SK-N-DZ (cell line): ENCODE measurements around the gene CRABP2. TPM values are rescaled to one million over a fixed set of nuclear protein-coding genes. Genes with fewer than 3 reads are reported as not detected.

ENCODE experiments used
- DNase-seq: peaks from one replicate; pipeline ENCODE4 v3.0.0-alpha.2; 2015; ENCODE audit warnings: low spot score
- polyA plus RNA-seq, 2 experiments: library from polyadenylated mRNA; depleted of rRNA; stranded (reverse); fragments of >200 nt; gene quantifications; 2 replicates each; pipeline ENCODE4 v1.2.3, GENCODE V29; 2014

Gene CRABP2
- polyA plus RNA-seq (2014; cell fraction: cytosol; rRNA removed), result 5.4 and 5.6 TPM in 2 replicates
- 1.1 and 1.9 TPM in 2 replicates for polyA plus RNA-seq (2014; cell fraction: nucleus; rRNA removed)

GRCh38 chr1:156705321-156705917, at the start of gene CRABP2:
CRABP2 (minus strand) TSS chr1:156705583; CDS start chr1:156705446, 137 bp downstream.
- DNase-seq, result peak; percentile 66

GRCh38 chr1:156754219-156754618, 48.8 kb upstream of the CRABP2 start:
- no peak for DNase-seq

DNA sequence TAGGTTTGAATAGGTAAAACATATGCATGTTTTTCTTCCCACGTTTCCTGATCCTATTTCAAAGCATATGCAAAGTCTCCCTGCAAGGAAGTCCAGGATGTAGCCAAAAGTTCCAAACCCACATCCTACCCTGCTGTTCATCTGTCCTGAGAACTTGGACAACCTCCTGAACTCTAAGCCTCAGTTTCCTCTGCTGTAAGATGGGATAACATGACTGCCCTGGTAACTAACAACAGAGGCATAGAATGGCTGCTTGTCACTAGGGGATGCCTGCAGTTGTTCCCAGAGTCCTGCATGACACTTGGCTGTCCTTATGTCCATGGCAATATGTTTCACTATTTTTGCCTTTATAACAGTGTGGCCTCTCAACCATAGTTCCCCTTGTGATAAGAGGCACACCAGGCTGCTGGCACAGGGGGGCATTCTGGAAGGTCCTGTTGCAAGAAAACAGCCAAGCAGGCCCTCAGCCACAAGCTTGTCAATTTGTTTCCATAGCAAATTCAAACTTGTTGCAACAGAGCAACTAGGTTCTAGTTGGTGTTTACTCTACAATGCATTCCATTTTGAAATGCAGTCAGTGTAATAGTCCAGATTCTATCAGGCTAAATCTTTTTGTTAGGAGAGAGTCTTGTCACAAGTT, 47.6 kb upstream of the CRABP2 start:
- DNase-seq, result no peak

GRCh38 chr1:156751757-156752481, 46.5 kb upstream of the CRABP2 start:
- peak; percentile 96 for DNase-seq

- DNase-seq, result no peak
Measured at GRCh38 chr1:156751451-156751756, 46.0 kb upstream of the CRABP2 start, which contains the start of gene HDGF. HDGF (minus strand) TSS chr1:156751675; CDS start chr1:156751429, 246 bp downstream.

DNA sequence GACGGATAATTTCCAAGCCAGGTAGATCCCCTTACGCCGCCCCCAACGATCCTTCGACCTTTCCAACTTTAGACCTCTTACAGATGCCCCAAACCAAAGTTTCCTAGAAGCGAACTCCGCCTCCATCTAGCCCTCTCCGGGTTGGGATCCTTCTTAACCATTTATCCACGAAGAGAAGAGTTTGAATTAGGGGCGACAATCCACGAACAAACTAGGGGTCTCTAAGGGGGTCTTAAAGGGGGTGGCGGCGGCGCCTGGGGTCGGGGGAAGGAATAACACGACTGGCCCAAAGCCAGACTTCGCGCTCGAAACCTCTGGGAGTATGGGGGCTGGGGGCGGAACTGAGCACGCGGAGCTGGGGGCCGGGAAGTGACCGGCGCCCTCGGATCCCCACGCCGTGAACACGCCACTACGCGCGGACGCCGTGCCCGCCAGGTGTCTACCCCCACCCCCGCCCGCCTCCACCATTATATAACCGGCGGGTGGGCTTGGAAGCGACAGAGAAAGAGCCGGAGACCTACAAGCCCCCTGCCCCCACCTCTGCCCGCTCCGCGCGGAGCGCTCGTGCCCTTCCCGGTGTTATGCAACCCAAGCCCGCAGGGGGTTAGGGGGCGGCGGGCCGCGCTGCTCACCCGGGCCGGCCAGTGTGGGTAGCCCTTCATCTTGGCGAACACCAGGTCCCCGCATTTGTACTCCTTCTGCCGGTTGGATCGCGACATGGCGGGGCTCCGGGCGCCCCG, 45.5 kb upstream of the CRABP2 start:
- no peak for DNase-seq

DNA sequence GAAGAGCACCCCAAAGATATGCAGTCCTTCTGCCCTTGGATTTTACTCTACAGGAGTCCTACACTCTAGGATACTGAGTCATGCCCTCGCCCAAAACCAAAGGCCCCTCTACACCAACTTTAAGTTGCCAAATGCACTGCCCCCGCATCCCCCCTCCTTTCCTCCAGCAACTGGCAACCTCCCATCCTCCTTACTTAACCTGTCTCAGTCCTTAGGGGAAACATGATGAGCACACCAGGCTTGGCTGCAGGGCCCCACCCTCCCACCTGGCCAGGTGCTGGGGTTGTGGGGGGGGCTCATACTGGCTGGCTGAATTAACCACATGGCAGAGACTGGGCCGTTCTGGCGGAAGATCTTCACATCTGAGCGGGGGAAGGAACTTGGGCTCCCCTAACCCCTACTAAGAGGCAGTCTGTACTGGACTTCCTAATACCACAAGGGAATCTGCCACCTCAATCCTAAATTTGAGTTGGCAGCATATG, 44.8 kb upstream of the CRABP2 start:
- no peak for DNase-seq

DNA sequence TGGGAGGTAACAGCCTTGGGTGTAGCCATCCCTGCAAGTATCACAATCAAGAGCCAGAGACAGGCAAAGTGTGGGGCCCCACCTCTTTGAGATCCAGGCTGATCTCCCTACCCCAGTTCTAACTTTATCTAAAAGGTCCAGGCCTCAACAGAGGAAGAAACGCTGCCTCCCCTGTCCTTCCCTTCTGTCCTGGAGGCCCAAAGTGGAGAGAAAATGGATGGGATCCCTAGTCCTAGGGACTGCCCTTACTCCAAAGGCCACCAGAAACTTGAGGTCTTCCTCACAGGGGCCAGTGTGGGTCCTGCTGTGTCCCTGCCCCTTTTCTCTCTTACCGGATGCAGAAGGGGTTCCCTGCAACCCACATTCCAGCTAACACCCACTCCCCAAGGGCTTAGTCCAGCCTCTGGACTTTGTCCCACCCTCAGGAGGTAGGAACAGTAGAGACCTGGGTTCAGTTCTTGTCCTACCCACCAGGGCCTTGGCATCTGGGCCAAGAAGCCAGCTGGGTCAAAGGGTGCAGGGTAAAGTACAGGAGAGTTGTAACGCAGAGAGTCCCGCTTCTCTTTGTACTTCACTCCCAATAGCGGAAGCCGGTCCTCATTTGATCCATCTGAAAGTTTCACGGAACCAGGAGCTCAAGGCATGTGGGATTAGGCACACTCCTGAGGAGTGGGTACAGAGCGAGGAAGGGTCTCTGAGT, 44.2 kb upstream of the CRABP2 start:
- no peak for DNase-seq

- DNase-seq, result no peak
Measured at GRCh38 chr1:156748670-156749418, 43.5 kb upstream of the CRABP2 start.

- DNase-seq, result no peak
Measured at GRCh38 chr1:156747742-156748669, 42.6 kb upstream of the CRABP2 start.

DNA sequence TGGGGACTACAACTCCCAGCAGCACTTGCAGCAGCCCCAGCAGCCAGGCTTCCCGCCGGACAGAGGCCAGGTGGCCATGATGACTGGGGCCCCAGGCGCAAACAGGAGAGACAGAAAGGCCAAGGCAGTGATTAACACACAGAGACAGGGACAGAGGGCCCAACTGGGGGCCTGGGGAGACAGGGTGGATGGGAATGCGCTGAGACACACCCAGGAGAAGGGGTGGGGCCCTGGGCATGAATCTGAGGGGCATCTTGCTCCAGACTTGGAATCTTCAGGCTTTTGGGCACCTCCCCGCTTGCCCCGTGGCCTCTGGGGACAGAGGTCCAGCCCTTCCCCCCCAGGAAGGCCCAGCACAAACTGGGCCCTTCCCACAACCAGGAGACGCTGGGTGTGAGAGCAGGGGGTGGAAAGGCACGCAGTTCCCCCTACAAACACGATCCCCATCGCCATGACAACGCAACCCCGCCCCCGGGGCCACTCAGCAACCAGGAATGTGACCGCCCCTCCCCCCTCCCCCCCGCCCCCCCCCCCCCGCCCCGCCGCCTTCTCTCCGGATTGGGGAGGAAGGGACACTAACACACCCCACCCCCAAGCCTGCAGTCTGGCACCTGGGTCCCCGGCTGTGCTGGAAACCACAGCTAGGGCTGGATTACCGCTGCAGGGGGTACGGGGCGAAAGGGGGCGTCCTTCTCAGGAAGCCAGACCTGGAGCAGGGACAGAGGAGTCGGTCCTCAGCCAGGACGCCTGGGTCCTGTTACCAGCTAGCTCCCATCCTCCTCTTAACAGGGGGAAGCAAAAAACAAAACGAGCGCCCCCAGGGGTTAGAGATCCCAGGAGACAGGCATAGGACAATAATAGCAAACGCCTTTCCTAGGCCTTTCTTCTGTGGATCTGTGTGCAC, 41.6 kb upstream of the CRABP2 start:
- peak; percentile 94 for DNase-seq

GRCh38 chr1:156746406-156746727, 41.0 kb upstream of the CRABP2 start:
- no peak for DNase-seq

GRCh38 chr1:156745881-156746280, 40.5 kb upstream of the CRABP2 start:
- no peak for DNase-seq

- no peak for DNase-seq
Measured at GRCh38 chr1:156744786-156745419, 39.5 kb upstream of the CRABP2 start.

GRCh38 chr1:156744344-156744743, 39.0 kb upstream of the CRABP2 start:
- DNase-seq, result no peak

DNA sequence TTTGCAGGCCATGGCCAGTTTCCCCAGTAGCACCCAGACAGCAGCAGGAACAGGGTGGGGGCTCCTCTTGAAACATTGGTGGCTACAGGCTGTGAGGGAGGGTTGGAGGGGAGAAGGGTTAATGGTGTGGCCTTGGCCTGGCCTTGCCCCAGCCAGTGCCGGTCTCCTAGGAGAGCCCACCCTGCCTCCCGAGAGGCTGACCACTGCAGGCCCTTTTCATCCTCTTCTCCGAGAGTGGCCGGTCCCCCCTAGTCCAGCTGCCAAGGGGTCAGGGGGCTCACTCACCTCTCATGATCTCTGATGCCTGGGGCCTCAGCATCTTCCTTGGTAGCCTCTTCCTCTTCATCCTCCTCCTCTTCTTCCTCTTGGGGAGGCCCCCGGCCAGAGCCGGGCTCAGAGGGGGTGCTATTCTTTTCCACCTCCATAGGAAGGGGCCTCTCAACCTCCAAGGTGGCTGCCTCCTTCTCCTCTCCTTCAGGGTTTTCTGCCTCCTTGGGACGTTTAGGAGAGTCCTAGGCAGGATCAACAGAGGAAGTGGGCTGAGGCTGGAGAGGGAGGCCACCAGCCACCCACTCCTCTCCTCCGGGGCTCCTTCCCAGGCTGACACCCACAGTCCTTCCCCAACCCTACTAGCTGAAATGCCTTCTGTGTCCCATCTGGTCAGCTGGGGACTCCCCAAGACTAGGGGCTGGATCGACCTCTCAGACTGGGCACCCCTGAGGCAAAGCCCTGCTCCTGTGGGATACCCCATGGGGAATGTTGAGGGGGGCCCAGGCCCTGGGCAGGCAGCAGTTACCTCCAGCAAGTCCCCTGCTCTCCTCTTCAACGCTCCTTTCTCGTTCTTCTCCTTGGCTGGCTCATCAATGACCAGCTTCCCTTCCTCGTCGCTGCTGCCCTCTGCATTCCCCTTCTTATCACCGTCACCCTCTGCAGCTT, 38.3 kb upstream of the CRABP2 start:
- no peak for DNase-seq

DNA sequence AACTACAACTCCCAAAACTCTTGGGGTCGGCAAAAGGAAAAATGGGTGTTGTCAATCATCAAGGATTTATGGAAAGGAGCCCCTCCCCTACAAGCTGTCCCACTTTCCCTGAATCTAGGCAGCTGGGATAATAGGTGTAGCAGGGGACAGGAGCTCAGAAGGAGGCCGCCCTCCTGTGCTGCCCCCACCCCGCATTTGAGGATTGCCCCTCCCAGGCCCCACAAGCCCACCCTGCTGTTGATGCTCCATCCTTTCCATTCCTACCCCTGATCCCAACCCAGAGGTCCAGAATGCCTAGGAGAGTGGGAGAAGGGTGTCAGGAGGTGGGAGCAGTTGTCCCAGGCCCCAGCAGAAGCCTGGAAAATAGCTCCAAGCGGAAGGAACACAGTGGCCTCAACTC, 37.4 kb upstream of the CRABP2 start:
- no peak for DNase-seq
